Activated T-cell treated with anti-CD3 and anti-CD28 coated beads, Interleukin-2, amount 50 U/mL, for 4 hours (primary cell): Measurements from ENCODE around the gene C20orf202. TPM values are rescaled to one million over a fixed set of nuclear protein-coding genes. Genes with fewer than 3 reads are reported as not detected.

Source experiments
- ATAC-seq, 2 donors: fragments of 200-7000 bp; cut with Tn5 transposase; one replicate each; pipeline ENCODE4 v1.10.0; 2021
- DNase-seq: peaks from one replicate; pipeline ENCODE4 v3.0.0-alpha.2; 2020
- H3K27me3 Mint-ChIP-seq: one replicate; pipeline ENCODE4 v1.8.0; 2021; ENCODE audit warnings: low read depth, mixed read lengths
- H3K36me3 Mint-ChIP-seq: one replicate; pipeline ENCODE4 v1.8.0; 2022; ENCODE audit warnings: mixed read lengths; ENCODE audit not compliant: insufficient read depth
- H3K4me1 Mint-ChIP-seq: one replicate; pipeline ENCODE4 v1.8.0; 2021; ENCODE audit warnings: low read depth, mixed read lengths
- H3K4me3 Mint-ChIP-seq: one replicate; pipeline ENCODE4 v1.8.0; 2021; ENCODE audit warnings: mild to moderate bottlenecking, moderate library complexity, mixed read lengths
- H3K9me3 Mint-ChIP-seq: one replicate; pipeline ENCODE4 v1.8.0; 2021; ENCODE audit warnings: mixed read lengths
- total RNA-seq, 3 donors: library from RNA; stranded (reverse); gene quantifications; one replicate each; pipeline ENCODE4 v1.2.1, GENCODE V29; 2021

Gene C20orf202
- total RNA-seq, result not detected

DNA sequence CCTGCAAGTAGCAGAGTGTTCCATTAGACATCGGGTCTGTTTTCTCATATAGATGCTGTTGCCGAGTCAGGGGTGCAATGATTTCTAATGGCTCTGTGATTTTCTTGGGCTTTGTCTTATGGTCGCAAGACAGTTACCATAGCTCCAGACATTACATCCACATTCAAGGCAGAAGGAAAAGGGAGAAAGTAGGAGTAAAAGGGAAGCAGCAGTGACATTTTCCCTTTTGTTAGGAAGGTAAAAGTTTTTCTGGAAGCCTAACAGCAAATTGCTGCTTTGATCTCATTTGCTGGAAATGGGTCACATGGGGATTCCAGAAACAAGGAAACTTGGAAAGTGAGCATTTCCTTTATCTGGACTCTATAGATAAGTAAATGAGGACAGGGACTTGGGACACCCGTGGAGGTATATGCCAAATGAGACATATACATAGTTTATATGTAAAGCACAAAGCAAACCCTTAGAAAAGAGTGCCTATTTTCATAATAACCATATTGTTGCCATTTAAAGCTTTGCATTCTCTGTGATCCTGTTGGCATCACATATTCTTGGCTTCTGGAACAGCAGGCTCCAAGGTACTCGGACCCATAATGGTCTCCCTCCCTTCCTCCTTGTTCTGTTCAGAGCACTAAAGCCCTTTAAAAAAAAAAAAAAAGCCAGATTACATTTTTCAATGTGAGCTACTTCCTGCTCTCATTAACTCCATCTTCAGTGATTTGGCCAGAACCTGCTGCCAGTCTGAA, at the start of gene C20orf202:
TSS of gene C20orf202 (plus strand) at position 693 of the 743 bp plus-strand sequence. CDS start 132 bp downstream, outside the sequence.
- Mint-ChIP-seq H3K4me3 (no peak within 1 kb of the TSS), H3K27me3 (no peaks in the 10 kb centered on the region), H3K36me3 (no peaks in the 10 kb centered on the region), H3K4me1 (peaks cover 6% of the 10 kb centered on the region), H3K9me3 (no peaks in the 10 kb centered on the region)
- DNase-seq (no peak), ATAC-seq (no peak)

- Mint-ChIP-seq H3K4me1 (peaks cover 4% of the 10 kb centered on the region), H3K27me3 (no peaks in the 10 kb centered on the region), H3K4me3 (no peak overlapping the region), H3K36me3 (peaks cover 67% of the 10 kb centered on the region), H3K9me3 (peaks cover 7% of the 10 kb centered on the region)
- DNase-seq (no peak), ATAC-seq (no peak)
Measured at GRCh38 chr20:1154226-1154625, 49.0 kb upstream of the C20orf202 start.

GRCh38 chr20:1154691-1155090, 48.6 kb upstream of the C20orf202 start:
- H3K36me3 Mint-ChIP-seq, result peaks cover 67% of the 10 kb centered on the region
- H3K4me1 Mint-ChIP-seq, result peaks cover 4% of the 10 kb centered on the region
- H3K4me3 Mint-ChIP-seq, result no peak overlapping the region

GRCh38 chr20:1155342-1155741, 47.9 kb upstream of the C20orf202 start:
- DNase-seq (no peak), ATAC-seq (no peak)
- H3K36me3 Mint-ChIP-seq, result peaks cover 72% of the 10 kb centered on the region

More at GRCh38 chr20:1154691-1155090, 48.6 kb upstream of the C20orf202 start:
- ATAC-seq, result no peak
- Mint-ChIP-seq H3K27me3 (no peaks in the 10 kb centered on the region), H3K9me3 (peaks cover 7% of the 10 kb centered on the region)
- DNase-seq, result no peak

DNA sequence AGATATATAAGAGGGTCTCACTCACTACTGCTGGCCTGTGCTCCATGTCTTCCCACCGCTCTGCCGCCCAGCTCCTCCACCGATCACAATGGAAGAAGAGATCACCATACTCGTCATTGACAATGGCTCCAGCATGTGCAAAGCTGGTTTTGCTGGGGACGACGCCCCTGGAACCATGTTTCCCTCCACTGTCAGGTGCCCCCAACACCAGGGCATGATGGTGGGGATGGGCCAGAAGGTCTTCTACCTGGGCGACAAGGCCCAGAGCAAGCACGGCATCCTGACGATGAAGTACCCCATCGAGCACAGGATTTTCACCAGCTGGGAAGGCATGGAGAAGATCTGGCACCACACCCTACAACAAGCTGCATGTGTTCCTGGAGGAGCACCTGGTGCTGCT, 42.8 kb upstream of the C20orf202 start:
- peaks cover 7% of the 10 kb centered on the region for H3K9me3 Mint-ChIP-seq
- H3K4me1 Mint-ChIP-seq, result no peaks in the 10 kb centered on the region
- DNase-seq, result no peak
- no peak for ATAC-seq
- peaks cover 64% of the 10 kb centered on the region for H3K36me3 Mint-ChIP-seq
- H3K4me3 Mint-ChIP-seq, result no peak overlapping the region
- H3K27me3 Mint-ChIP-seq, result no peaks in the 10 kb centered on the region

More at GRCh38 chr20:1155342-1155741, 47.9 kb upstream of the C20orf202 start:
- Mint-ChIP-seq H3K4me3 (no peak overlapping the region), H3K27me3 (no peaks in the 10 kb centered on the region), H3K9me3 (peaks cover 7% of the 10 kb centered on the region), H3K4me1 (peaks cover 4% of the 10 kb centered on the region)

DNA sequence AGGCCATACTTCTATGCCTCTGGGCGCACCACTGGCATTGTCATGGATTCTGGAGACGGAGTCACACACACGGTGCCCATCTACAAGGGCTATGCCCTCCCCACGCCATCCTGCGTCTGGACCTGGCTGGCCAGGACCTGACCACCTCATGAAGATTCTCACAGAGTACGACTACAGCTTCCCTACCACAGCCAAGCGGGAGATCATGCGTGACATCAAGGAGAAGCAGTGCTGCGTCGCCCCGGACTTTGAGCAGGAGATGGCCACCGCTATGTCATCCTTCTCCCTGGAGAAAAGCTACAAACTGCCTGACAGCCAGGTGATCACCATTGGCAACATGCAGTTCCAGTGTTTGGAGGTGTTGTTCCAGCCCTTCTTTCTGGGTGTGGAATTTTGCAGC, 42.3 kb upstream of the C20orf202 start:
- H3K4me3 Mint-ChIP-seq, result no peak overlapping the region
- ATAC-seq (no peak), DNase-seq (no peak)
- H3K9me3 Mint-ChIP-seq, result peaks cover 3% of the 10 kb centered on the region
- H3K4me1 Mint-ChIP-seq, result no peaks in the 10 kb centered on the region
- peaks cover 63% of the 10 kb centered on the region for H3K36me3 Mint-ChIP-seq
- H3K27me3 Mint-ChIP-seq, result no peaks in the 10 kb centered on the region

- no peak for DNase-seq
- no peaks in the 10 kb centered on the region for H3K27me3 Mint-ChIP-seq
- no peaks in the 10 kb centered on the region for H3K4me1 Mint-ChIP-seq
- H3K4me3 Mint-ChIP-seq, result no peak overlapping the region
- H3K36me3 Mint-ChIP-seq, result peaks cover 67% of the 10 kb centered on the region
- ATAC-seq, result no peak
- H3K9me3 Mint-ChIP-seq, result no peaks in the 10 kb centered on the region
Measured at GRCh38 chr20:1163105-1163504, 40.1 kb upstream of the C20orf202 start.

DNA sequence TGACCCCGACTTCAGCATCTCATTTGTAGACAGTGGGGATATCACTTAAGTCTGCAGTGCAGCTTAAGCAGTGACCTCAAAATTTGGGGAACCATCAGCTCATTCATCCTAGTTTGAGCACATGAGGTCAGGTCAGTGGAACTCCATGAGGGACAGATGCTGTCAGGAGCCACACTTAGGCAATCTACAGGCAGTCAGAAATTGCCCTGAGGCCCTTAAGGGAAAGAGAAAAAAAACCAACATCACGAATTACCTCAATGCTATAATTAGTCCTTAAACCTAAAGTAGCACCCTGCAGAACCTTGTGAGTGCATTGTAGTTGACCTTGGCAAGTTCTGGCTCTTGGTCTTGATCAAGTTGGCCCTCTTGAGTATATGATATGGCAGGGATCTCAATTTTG, 39.6 kb upstream of the C20orf202 start:
- H3K4me3 Mint-ChIP-seq, result no peak overlapping the region
- no peaks in the 10 kb centered on the region for H3K9me3 Mint-ChIP-seq
- H3K4me1 Mint-ChIP-seq, result no peaks in the 10 kb centered on the region
- peaks cover 70% of the 10 kb centered on the region for H3K36me3 Mint-ChIP-seq
- H3K27me3 Mint-ChIP-seq, result no peaks in the 10 kb centered on the region
- DNase-seq, result no peak
- ATAC-seq, result no peak

DNA sequence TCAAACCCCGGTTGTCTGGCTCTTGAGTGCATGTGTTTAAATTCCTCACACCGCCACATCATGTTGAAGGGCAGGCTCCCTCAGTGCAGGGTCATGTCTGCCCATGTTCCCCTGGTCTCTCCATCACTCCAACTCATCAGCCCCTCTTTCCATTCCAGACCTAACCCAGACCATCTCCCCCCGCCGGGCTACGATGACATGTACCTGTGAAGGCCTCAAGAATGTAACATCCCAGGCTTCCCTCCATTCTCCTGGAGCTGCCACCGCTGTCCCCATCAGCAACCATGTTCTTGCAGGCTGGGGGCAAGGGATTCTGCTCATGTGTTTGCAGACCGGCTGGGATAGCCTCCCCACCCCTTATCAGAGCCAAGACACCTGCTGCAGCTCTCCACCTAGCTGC, 38.4 kb upstream of the C20orf202 start:
- Mint-ChIP-seq H3K4me1 (no peaks in the 10 kb centered on the region), H3K4me3 (no peak overlapping the region), H3K27me3 (no peaks in the 10 kb centered on the region), H3K36me3 (peaks cover 78% of the 10 kb centered on the region), H3K9me3 (no peaks in the 10 kb centered on the region)
- ATAC-seq (no peak), DNase-seq (no peak)

DNA sequence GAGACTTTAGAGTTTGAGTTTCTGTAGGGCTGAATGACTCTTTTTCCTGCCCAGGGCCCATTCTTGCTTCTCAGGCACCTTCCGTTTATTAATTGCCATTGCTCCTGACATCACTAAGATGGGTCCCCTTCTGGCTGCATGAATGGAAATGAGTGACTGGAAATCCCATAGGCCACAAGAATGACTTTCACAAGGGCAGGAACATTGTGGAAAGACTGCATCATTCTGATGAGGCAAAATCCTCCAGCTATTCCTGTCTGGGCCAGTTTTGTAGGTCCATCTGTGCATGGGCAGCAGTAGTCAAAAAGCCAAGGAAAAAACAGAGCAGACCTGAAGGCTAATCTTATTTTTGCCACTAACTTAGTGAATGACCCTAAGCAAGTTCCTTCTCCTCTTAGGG, 37.7 kb upstream of the C20orf202 start:
- H3K9me3 Mint-ChIP-seq, result no peaks in the 10 kb centered on the region
- DNase-seq, result no peak
- H3K4me1 Mint-ChIP-seq, result no peaks in the 10 kb centered on the region
- peaks cover 79% of the 10 kb centered on the region for H3K36me3 Mint-ChIP-seq
- H3K4me3 Mint-ChIP-seq, result no peak overlapping the region
- no peaks in the 10 kb centered on the region for H3K27me3 Mint-ChIP-seq
- ATAC-seq, result no peak

GRCh38 chr20:1165941-1166340, 37.3 kb upstream of the C20orf202 start:
- Mint-ChIP-seq H3K4me1 (no peaks in the 10 kb centered on the region), H3K4me3 (no peak overlapping the region), H3K36me3 (peaks cover 79% of the 10 kb centered on the region), H3K27me3 (no peaks in the 10 kb centered on the region), H3K9me3 (no peaks in the 10 kb centered on the region)
- DNase-seq (no peak), ATAC-seq (no peak)

GRCh38 chr20:1166948-1167720, 36.1 kb upstream of the C20orf202 start:
- Mint-ChIP-seq H3K4me3 (no peak overlapping the region), H3K36me3 (peaks cover 72% of the 10 kb centered on the region), H3K27me3 (no peaks in the 10 kb centered on the region), H3K9me3 (no peaks in the 10 kb centered on the region), H3K4me1 (no peaks in the 10 kb centered on the region)
- ATAC-seq, result no peak
- no peak for DNase-seq

DNA sequence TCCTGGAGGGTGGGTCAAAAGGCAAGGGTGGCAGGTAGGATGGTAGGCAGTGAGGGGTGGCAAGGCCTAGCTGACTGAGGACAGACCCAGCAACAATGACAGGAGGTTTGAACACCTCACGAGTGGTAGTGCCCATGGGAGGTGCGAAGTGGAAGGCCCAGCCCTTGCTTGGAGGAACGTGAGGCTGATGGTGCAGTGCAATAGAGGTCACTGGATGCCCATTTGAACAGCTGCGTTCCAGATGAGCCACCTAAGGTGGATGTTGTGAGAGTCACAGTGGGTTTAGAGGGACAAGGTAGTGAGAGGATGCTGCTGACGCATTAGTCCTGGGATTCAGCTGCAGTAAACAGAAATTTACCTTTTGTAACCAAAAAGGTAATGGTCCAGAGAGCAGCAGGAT, 34.0 kb upstream of the C20orf202 start:
- no peak overlapping the region for H3K4me3 Mint-ChIP-seq
- DNase-seq (no peak), ATAC-seq (no peak)
- peaks cover 76% of the 10 kb centered on the region for H3K36me3 Mint-ChIP-seq
- H3K4me1 Mint-ChIP-seq, result no peaks in the 10 kb centered on the region
- no peaks in the 10 kb centered on the region for H3K27me3 Mint-ChIP-seq
- no peaks in the 10 kb centered on the region for H3K9me3 Mint-ChIP-seq

DNA sequence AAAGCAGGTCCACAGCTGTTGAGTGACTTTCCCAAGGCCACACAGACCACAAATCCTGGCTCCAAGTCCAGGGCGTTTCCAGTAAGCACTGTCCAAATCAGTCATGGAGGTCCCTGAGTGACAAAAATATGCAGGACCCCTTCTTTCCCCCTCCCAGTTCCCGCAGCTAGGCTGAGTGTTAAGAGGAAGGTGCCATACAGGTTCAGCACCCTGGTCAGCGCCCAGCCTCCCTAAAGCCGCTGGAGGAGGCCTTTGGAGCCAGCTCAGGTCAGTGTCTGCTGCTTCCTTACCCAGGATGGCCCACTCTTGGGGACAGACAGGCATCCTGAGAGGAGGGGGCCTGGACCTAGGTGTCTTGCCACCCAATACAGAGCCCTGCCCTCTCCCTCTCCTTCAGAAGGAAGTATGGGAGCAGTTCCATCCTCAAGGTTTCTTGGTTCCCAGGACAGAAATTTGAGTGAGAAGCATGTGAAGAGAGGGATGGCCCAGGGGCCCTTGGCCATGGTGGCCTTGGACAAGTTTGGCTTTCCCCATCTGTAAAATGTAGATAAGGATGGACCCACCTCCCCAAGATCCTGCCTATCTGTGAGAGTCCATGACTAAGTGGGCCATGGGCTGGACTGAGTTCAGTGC, 31.7 kb upstream of the C20orf202 start:
- DNase-seq (no peak), ATAC-seq (peak in 1 of 2 donors; percentile 27)
- no peaks in the 10 kb centered on the region for H3K4me1 Mint-ChIP-seq
- peaks cover 65% of the 10 kb centered on the region for H3K36me3 Mint-ChIP-seq
- no peak overlapping the region for H3K4me3 Mint-ChIP-seq
- H3K9me3 Mint-ChIP-seq, result no peaks in the 10 kb centered on the region
- no peaks in the 10 kb centered on the region for H3K27me3 Mint-ChIP-seq
